Heart left ventricle (tissue), 16 donors: Measurements from ENCODE around the gene MMGT1. TPM values are rescaled to one million over a fixed set of nuclear protein-coding genes. Genes with fewer than 3 reads are reported as not detected.

Source experiments
- ATAC-seq, 4 donors: fragments of 200-7000 bp; cut with Tn5 transposase; one replicate each; pipeline ENCODE4 v1.9.1; 2020 to 2022; ENCODE audit warnings: moderate library complexity in 4 of 4, mild to moderate bottlenecking in 3 of 4, moderate number of reproducible peaks in 1 of 4
- DNase-seq, 5 donors: peaks; one replicate each; pipeline ENCODE4 v3.0.0-alpha.2; 2020
- H3K27ac ChIP-seq, 12 donors: fragments of 200-600 bp; sonication (generic) in 4 of 12; one replicate each; pipeline versions ENCODE4 v1.5.0 to v1.8.0; 2016 to 2022; ENCODE audit warnings: mild to moderate bottlenecking in 2 of 12
- H3K27me3 ChIP-seq, 9 donors: fragments of 200-600 bp; sonication (generic) in 2 of 9; one replicate each; pipeline versions ENCODE4 v1.5.1 to v1.8.0; 2016 to 2022; ENCODE audit warnings: mild to moderate bottlenecking in 3 of 9
- H3K36me3 ChIP-seq, 9 donors: fragments of 200-600 bp; sonication (generic) in 2 of 9; one replicate each; pipeline versions ENCODE4 v1.5.0 to v1.8.0; 2018 to 2022; ENCODE audit warnings: mild to moderate bottlenecking in 2 of 9
- H3K4me1 ChIP-seq, 12 donors: fragments of 200-600 bp; sonication (generic) in 4 of 12; one replicate each; pipeline versions ENCODE4 v1.5.0 to v1.8.0; 2016 to 2022; ENCODE audit warnings: mild to moderate bottlenecking in 3 of 12
- H3K4me3 ChIP-seq, 12 donors: fragments of 200-600 bp; sonication (generic) in 4 of 12; one replicate each; pipeline versions ENCODE4 v1.5.0 to v1.8.0; 2017 to 2022; ENCODE audit warnings: mild to moderate bottlenecking in 9 of 12, moderate library complexity in 4 of 12
- H3K9me3 ChIP-seq, 12 donors: fragments of 200-600 bp; sonication (generic) in 4 of 12; one replicate each; pipeline versions ENCODE4 v1.5.0 to v1.8.0; 2016 to 2022; ENCODE audit warnings: mild to moderate bottlenecking in 1 of 12
- CTCF ChIP-seq, 12 donors: fragments of 200-600 bp; sonication (generic) in 4 of 12; IDR thresholded peaks; one replicate each; pipeline versions ENCODE4 v1.5.0 to v1.8.0; 2018 to 2022; ENCODE audit warnings: antibody characterized with exemption in 12 of 12, mild to moderate bottlenecking in 5 of 12
- POLR2A ChIP-seq, 2 donors: fragments of 450-650 bp; IDR thresholded peaks; one replicate each; pipeline ENCODE4 v1.6.1; 2017; ENCODE audit warnings: antibody characterized with exemption in 2 of 2, mild to moderate bottlenecking in 2 of 2, moderate library complexity in 2 of 2
- WGBS, 4 donors: extraction: QIAGEN DNeasy Blood & Tissue Kit in 2 of 4; methylation state at CpG; one replicate each; pipeline versions ENCODE4 v1.1.5 to v1.1.7; 2013 to 2018; 5-methylcytosine and 5-hydroxymethylcytosine counted together
- intact Hi-C, 10 donors: fragments of 100-400 bp; cut with DNase I; formaldehyde crosslinking; loops; one replicate each; pipeline versions ENCODE4 v1.11.1 to v1.14.2; 2022
- polyA plus RNA-seq, 2 donors: library from polyadenylated mRNA; stranded (reverse); fragments of 200-250 nt; gene quantifications; one replicate each; pipeline ENCODE4 v1.2.3, GENCODE V29; 2013
- total RNA-seq, 9 donors: library from RNA; depleted of rRNA in 2 of 9; stranded (reverse); fragments of >200 nt in 2 of 9; fragmentation: NEBNext Ultra II Directional in 3 of 9; extraction: Animal tissue kit (Norgen Biotek cat#: 25700) in 3 of 9; gene quantifications; one replicate each; pipeline versions ENCODE4 v1.1.0 to v1.2.4, GENCODE V29; 2016 to 2023
- donor health status: ischemic (EF 13 %, LVEDD 7.1; RV severe dilation, severe dysfunction).
- donor health status: healthy with polysubstance abuse.
- donor health status: DM: no; HTN: yes; CAD: no.
- donor health status: DM: no; HTN: no; CAD: no.
- donor health status: ischemic (EF 25% LVEDD 6.9; RV normal size, moderate dysfunction).
- donor health status: ischemic (EF 25% LVEDD 5.7; RV mildly dilated, moderate dysfunction).
- donor health status: healthy.
- donor health status: DM: yes; HTN: yes; CAD: no.
- donor health status: ischemic (EF 35%, LVEDD 5.7; RV mildly dilated, moderate dysfunction).
- donor health status: nonischemic (EF 11% LVEDD 7.7; RV severe dilation, severe dysfunction).
- donor health status: DM: yes; HTN: yes; CAD: no.
- donor health status: PGD.
- donor health status: ischemic (EF 29% LVEDD 5.4; RV normal size, mild dysfunction).
- donor health status: nonischemic (EF 23%, LVEDD 6.1; RV moderate dilation, normal function).

The MMGT1 gene
- total and polyA plus RNA-seq, 11 donors, result 1.6 to 34.4 (median 26.5) TPM

- no peak for TF ChIP-seq CTCF (IDR thresholded peaks at IDR 0.05)
- TF ChIP-seq POLR2A (IDR thresholded peaks at IDR 0.05), result no peak
- 80 to 83% (median 82%) methylated on average over 5 of the region's 5 CpGs for WGBS, 4 donors
- H3K4me1 ChIP-seq, result no peaks in the 10 kb centered on the region
- H3K27me3 ChIP-seq, result peaks cover 0 to 28% (median 0%) of the 10 kb centered on the region in 9 donors
- intact Hi-C loops, result no loop called here
- ATAC-seq (no peak), DNase-seq (no peak)
- no peaks in the 10 kb centered on the region for H3K36me3 ChIP-seq
- no peak overlapping the region for H3K4me3 ChIP-seq
- H3K9me3 ChIP-seq, result no peaks in the 10 kb centered on the region
- H3K27ac ChIP-seq, result no peak overlapping the region
These were observed 59.4 kb downstream of the MMGT1 start for GRCh38 chrX:135914404-135914803.

Other genes with a start within 250 kb of the MMGT1 start
- gene CT45A3, start 205.8 kb downstream of the MMGT1 start, total RNA-seq, result not detected
- gene CT45A3, start 205.8 kb downstream of the MMGT1 start, polyA plus RNA-seq, result not detected
- gene CT45A5, start 188.5 kb downstream of the MMGT1 start, total RNA-seq, result not detected
- not detected for gene CT45A5, start 188.5 kb downstream of the MMGT1 start, polyA plus RNA-seq
- gene CT45A6, start 171.2 kb downstream of the MMGT1 start, total RNA-seq, result not detected
- gene CT45A6, start 171.2 kb downstream of the MMGT1 start, polyA plus RNA-seq, result not detected
- gene CT45A2, start 154.0 kb downstream of the MMGT1 start, total RNA-seq, result not detected
- not detected for gene CT45A2, start 154.0 kb downstream of the MMGT1 start, polyA plus RNA-seq
- gene CT45A7, start 136.7 kb downstream of the MMGT1 start, total RNA-seq, result not detected
- gene CT45A7, start 136.7 kb downstream of the MMGT1 start, polyA plus RNA-seq, result not detected
- gene CT45A8, start 119.5 kb downstream of the MMGT1 start, total RNA-seq, result not detected
- gene CT45A8, start 119.5 kb downstream of the MMGT1 start, polyA plus RNA-seq, result not detected
- not detected for gene CT45A9, start 102.2 kb downstream of the MMGT1 start, total RNA-seq
- gene CT45A9, start 102.2 kb downstream of the MMGT1 start, polyA plus RNA-seq, result not detected
- gene CT45A10, start 80.5 kb downstream of the MMGT1 start, total RNA-seq, result not detected
- not detected for gene CT45A10, start 80.5 kb downstream of the MMGT1 start, polyA plus RNA-seq
- not detected for gene SAGE1, start 80.3 kb downstream of the MMGT1 start, total RNA-seq
- gene SAGE1, start 80.3 kb downstream of the MMGT1 start, polyA plus RNA-seq, result not detected
- 10 to 100 TPM; 14.3 to 23.2 (median 15.6) TPM for gene SLC9A6, start 11.4 kb upstream of the MMGT1 start, total RNA-seq
- gene SLC9A6, start 11.4 kb upstream of the MMGT1 start, polyA plus RNA-seq, result 10 to 100 TPM; 10.6 to 20.5 TPM
- 1,000 to 10,000 TPM; 1,446 to 4,800 (median 2,127) TPM for gene FHL1, start 173.5 kb upstream of the MMGT1 start, total RNA-seq
- 1,000 to 10,000 TPM; 1,119 to 4,064 TPM for gene FHL1, start 173.5 kb upstream of the MMGT1 start, polyA plus RNA-seq